HepG2 (cell line): Measurements from ENCODE around the gene MKS1. TPM values are rescaled to one million over a fixed set of nuclear protein-coding genes. Genes with fewer than 3 reads are reported as not detected.

Experiments used
- BATF2 ChIP-seq: sonication (generic); formaldehyde crosslinking; IDR thresholded peaks from 2 replicates; pipeline ENCODE4 v1.8.0; 2022; ENCODE audit warnings: mild to moderate bottlenecking, missing genetic modification reagents, moderate library complexity
- GABPB1 ChIP-seq: IDR thresholded peaks from 2 replicates; pipeline ENCODE4 v1.6.1; 2016; ENCODE audit warnings: mild to moderate bottlenecking, missing genetic modification reagents, moderate library complexity, missing compliant biosample characterization
- GLMP ChIP-seq: sonication (generic); formaldehyde crosslinking; IDR thresholded peaks from 2 replicates; pipeline ENCODE4 v1.9.0; 2021; ENCODE audit warnings: missing genetic modification reagents, mild to moderate bottlenecking, borderline replicate concordance
- HIC2 ChIP-seq: sonication (generic); formaldehyde crosslinking; IDR thresholded peaks from 2 replicates; pipeline ENCODE4 v1.9.0; 2022; ENCODE audit warnings: low read depth, missing genetic modification reagents
- IRX3 ChIP-seq: sonication (generic); formaldehyde crosslinking; IDR thresholded peaks from 2 replicates; pipeline ENCODE4 v1.8.1; 2023; ENCODE audit warnings: mild to moderate bottlenecking, low read depth, missing genetic modification reagents, borderline replicate concordance
- NFKBIZ ChIP-seq: IDR thresholded peaks from 2 replicates; pipeline ENCODE4 v1.6.1; 2018; ENCODE audit warnings: missing genetic modification reagents, missing compliant biosample characterization
- PAWR ChIP-seq: sonication (generic); formaldehyde crosslinking; IDR thresholded peaks from 2 replicates; pipeline ENCODE4 v1.4.0; 2020; ENCODE audit warnings: missing genetic modification reagents, mild to moderate bottlenecking, borderline replicate concordance
- RBFOX2 ChIP-seq: fragments of 200-400 bp; formaldehyde crosslinking; IDR thresholded peaks from 2 replicates; pipeline ENCODE4 v1.6.1; 2017; ENCODE audit warnings: low read depth, mild to moderate bottlenecking, low read length
- RNF2 ChIP-seq: fragments of 450-650 bp; conservative IDR thresholded peaks from 2 replicates; pipeline ENCODE4 v1.6.1; 2016; ENCODE audit warnings: low read depth
- SETDB1 ChIP-seq: sonication (generic); formaldehyde crosslinking; IDR thresholded peaks from 2 replicates; pipeline ENCODE4 v1.5.1; 2020; ENCODE audit warnings: missing genetic modification reagents, mild to moderate bottlenecking, borderline replicate concordance
- SRF ChIP-seq: IDR thresholded peaks from 2 replicates; pipeline ENCODE4 v1.6.1; 2011; ENCODE audit warnings: mild to moderate bottlenecking, low read depth, low read length, moderate library complexity
- SRY ChIP-seq: sonication (generic); formaldehyde crosslinking; IDR thresholded peaks from 2 replicates; pipeline ENCODE4 v1.8.0; 2022; ENCODE audit warnings: mild to moderate bottlenecking, missing genetic modification reagents
- TMF1 ChIP-seq: sonication (generic); formaldehyde crosslinking; IDR thresholded peaks from 2 replicates; pipeline ENCODE4 v1.8.1; 2022; ENCODE audit warnings: low read depth, missing genetic modification reagents
- ZC3H13 ChIP-seq: sonication (generic); formaldehyde crosslinking; IDR thresholded peaks from 2 replicates; pipeline ENCODE4 v1.8.1; 2023; ENCODE audit warnings: mild to moderate bottlenecking, missing genetic modification reagents, moderate library complexity
- ZFP36 ChIP-seq: fragments of 150-350 bp; IDR thresholded peaks from 2 replicates; pipeline ENCODE4 v1.6.1; 2018; ENCODE audit warnings: borderline replicate concordance, low read length, low read depth; ENCODE audit not compliant: partially characterized antibody
- ZHX1 ChIP-seq: sonication (generic); formaldehyde crosslinking; IDR thresholded peaks from 2 replicates; pipeline ENCODE4 v1.8.1; 2022; ENCODE audit warnings: low read depth, mild to moderate bottlenecking, missing genetic modification reagents
- ZKSCAN1 ChIP-seq: fragments of 150-350 bp; IDR thresholded peaks from 2 replicates; pipeline ENCODE4 v1.6.1; 2014; ENCODE audit warnings: low read length
- ZNF121 ChIP-seq: sonication (generic); formaldehyde crosslinking; IDR thresholded peaks from 2 replicates; pipeline ENCODE4 v1.5.0; 2020; ENCODE audit warnings: mild to moderate bottlenecking, missing genetic modification reagents
- ZNF235 ChIP-seq: sonication (generic); formaldehyde crosslinking; IDR thresholded peaks from 2 replicates; pipeline ENCODE4 v1.8.1; 2023; ENCODE audit warnings: mild to moderate bottlenecking, missing genetic modification reagents, borderline replicate concordance
- ZNF468 ChIP-seq: sonication (generic); formaldehyde crosslinking; IDR thresholded peaks from 2 replicates; pipeline ENCODE4 v1.8.0; 2022; ENCODE audit warnings: mild to moderate bottlenecking, moderate library complexity, missing genetic modification reagents
- ZNF563 ChIP-seq: sonication (generic); formaldehyde crosslinking; IDR thresholded peaks from 2 replicates; pipeline ENCODE4 v1.8.0; 2022; ENCODE audit warnings: mild to moderate bottlenecking, moderate library complexity, missing genetic modification reagents
- ZSCAN21 ChIP-seq: sonication (generic); formaldehyde crosslinking; IDR thresholded peaks from 2 replicates; pipeline ENCODE4 v1.8.0; 2022; ENCODE audit warnings: mild to moderate bottlenecking, missing genetic modification reagents, moderate library complexity, borderline replicate concordance
- polyA plus RNA-seq, 8 experiments: library from polyadenylated mRNA; depleted of rRNA in 3 of 8; stranded (reverse) in 7 of 8; unstranded in 1 of 8; fragments of >200 nt; fragmentation: Illumina TruSeq in 4 of 8; extraction: Trizol in 4 of 8; gene quantifications; 2 replicates each; pipeline versions ENCODE4 v1.2.1 to v1.2.3, GENCODE V29; 2011 to 2016; ENCODE audit warnings: low read depth in 4 of 8, missing spikeins in 1 of 8, mixed read lengths in 1 of 8; ENCODE audit not compliant: insufficient read depth in 1 of 8
- total RNA-seq, 5 experiments: library from RNA; depleted of rRNA; stranded (reverse); fragments of >200 nt; fragmentation: Illumina TruSeq; extraction: Trizol; gene quantifications; 2 replicates each; pipeline ENCODE4 v1.2.3, GENCODE V29; 2016; ENCODE audit warnings: low read depth in 1 of 5

The MKS1 gene
- total and polyA plus RNA-seq, 2 of the 13 experiments (the other 11 are each of a cell fraction or from before 2014, with no cell fraction given) = 16.1 to 26.3 TPM

- TF ChIP-seq BATF2 = peak; percentile 91
- peak; percentile 89; the same call in 1 of the 2 replicates for TF ChIP-seq ZNF468 (CRISPR knock-in tag)
- TF ChIP-seq ZNF563 (CRISPR knock-in tag) = peak; percentile 91
- peak; percentile 76; the same call in 1 of the 2 replicates for TF ChIP-seq ZSCAN21
- TF ChIP-seq HIC2 (CRISPR knock-in tag) = no peak
- TF ChIP-seq RNF2 = peak; percentile 86
- TF ChIP-seq GABPB1 = peak; percentile 69; the same call in 1 of the 2 replicates
- peak; percentile 90; the same call in 1 of the 2 replicates for TF ChIP-seq IRX3 (CRISPR knock-in tag)
- no peak for TF ChIP-seq SRF
- TF ChIP-seq RBFOX2 = peak; percentile 29; the same call in 1 of the 2 replicates
- TF ChIP-seq ZNF121 (CRISPR knock-in tag) = no peak
- no peak for TF ChIP-seq PAWR (CRISPR knock-in tag)
- no peak for TF ChIP-seq SETDB1 (CRISPR knock-in tag)
- peak; percentile 59; the same call in 1 of the 2 replicates for TF ChIP-seq SRY (CRISPR knock-in tag)
- 0 out of 2 replicates have a peak, but pooled peaks have one; percentile 51 for TF ChIP-seq NFKBIZ (CRISPR knock-in tag)
- peak; percentile 88; the same call in 1 of the 2 replicates for TF ChIP-seq ZNF235 (CRISPR knock-in tag)
- peak; percentile 94 for TF ChIP-seq TMF1 (CRISPR knock-in tag)
- TF ChIP-seq ZHX1 (CRISPR knock-in tag) = 0 out of 2 replicates have a peak, but pooled peaks have one; percentile 61
- peak; percentile 15; the same call in 1 of the 2 replicates for TF ChIP-seq ZC3H13 (CRISPR knock-in tag)
- no peak for TF ChIP-seq GLMP (CRISPR knock-in tag)
- TF ChIP-seq ZKSCAN1 = no peak
- no peak for TF ChIP-seq ZFP36
Measured at GRCh38 chr17:58249270-58250133, 30.4 kb upstream of the MKS1 start (continued).
